GM19099 (cell line): Measurements from ENCODE around the gene GNAS-AS1.

Source experiments
- POLR2A ChIP-seq: IDR thresholded peaks from 3 replicates; pipeline ENCODE4 v1.6.1; 2011; ENCODE audit warnings: low read depth; ENCODE audit not compliant: insufficient read length; ENCODE audit errors: extremely low read depth

Gene GNAS-AS1

DNA sequence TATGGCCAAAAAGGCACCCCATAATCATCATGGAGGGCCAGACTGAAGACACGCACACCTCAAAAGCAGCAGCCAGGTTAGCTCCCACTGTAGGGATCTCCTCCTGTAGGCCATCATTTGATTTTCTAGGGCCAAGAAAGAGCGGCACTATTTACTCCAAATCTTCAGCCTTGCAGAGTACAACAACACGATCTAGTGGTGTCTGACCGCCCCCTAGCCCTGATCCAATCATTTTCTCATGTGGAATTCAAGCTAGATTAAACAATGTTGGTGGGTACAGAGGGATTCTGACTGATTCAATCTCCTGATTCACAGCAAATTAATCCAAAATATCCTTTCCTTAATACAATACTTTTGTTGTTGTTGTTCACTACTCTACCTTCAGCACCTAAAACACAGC, 12.5 kb downstream of the GNAS-AS1 start:
- no peak for TF ChIP-seq POLR2A

DNA sequence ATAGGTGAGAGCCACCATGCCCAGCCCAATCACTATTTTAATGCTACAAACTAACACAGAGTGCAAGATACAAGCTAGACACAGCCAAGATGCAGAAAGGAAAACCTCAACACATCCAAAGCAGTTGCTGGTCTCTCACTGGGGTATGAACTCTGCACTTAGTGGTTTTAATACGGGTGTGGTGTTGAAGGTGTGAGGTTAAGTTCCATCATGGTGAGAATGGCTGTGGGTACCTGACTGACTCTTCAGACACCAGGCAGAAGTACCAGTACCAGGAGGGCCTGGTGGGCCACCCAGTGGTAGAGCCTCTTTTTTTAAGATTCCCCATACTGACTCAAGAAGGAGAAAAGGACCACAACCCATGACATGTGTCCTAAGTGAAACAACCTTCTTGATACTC, 13.0 kb downstream of the GNAS-AS1 start:
- no peak for TF ChIP-seq POLR2A

DNA sequence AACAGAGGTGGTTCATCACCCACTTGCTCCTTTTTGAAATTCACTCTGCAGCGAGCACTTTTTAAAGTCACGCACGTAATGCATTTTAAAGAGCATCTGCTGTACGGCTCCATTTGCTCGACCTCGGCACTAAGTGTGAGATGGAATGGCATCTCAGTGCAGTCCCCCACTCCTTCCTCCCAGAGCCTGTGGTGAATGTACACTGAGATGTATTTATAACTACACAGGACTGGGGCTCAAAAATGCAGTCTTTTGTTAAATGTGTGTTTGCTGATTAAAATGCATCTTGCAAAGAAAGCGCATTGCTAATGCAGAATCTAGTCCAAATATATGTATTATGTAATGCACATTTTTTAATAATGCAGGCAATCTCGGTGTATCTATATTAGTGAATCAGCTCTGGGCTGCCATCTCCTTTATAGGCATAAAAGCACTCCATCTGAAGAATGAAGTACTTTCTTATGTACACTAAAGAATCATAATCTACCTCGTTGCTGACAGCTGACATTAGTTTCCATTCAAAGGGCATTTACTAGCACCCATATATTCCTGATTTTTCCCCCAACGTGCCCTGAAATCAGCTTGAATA, 14.0 kb downstream of the GNAS-AS1 start:
- TF ChIP-seq POLR2A = no peak

DNA sequence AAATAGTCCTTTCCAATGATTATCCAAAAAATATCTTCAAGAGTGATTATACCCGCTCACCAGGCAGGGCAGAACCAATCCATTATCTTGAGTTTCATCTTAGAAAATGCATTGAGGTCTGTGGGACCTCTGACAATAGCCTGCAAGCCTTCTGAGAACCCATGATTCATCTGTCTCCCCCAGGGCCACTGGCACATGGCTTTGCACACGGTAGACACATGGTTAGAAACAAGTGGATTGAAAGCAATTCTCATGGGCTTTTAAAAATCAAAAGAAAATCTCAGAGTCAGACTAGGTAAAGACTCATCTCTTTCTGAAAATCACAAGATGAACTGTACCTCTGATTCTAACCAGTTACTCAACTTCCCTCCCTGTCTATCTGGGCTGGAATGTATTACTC, 15.5 kb downstream of the GNAS-AS1 start:
- no peak for TF ChIP-seq POLR2A

DNA sequence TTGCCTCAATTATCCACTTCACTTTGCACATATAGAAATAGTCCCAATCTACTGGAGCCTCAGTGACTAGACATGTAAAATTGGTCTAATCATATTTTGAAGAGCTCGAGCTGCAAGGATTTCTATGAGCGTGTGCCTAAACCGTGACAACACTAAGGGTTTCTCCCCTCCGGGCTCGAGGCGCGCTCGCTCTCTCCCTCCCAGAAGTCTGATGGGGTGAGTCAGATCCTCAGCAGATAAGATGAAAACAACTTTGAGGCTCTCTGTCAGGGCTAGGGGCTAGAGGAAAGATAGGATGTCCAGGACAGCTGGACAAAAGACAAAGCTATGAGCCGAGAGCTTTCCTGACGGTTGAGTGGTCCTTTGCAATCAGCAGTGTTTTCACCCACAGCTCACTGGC, 16.8 kb downstream of the GNAS-AS1 start:
- no peak for TF ChIP-seq POLR2A

DNA sequence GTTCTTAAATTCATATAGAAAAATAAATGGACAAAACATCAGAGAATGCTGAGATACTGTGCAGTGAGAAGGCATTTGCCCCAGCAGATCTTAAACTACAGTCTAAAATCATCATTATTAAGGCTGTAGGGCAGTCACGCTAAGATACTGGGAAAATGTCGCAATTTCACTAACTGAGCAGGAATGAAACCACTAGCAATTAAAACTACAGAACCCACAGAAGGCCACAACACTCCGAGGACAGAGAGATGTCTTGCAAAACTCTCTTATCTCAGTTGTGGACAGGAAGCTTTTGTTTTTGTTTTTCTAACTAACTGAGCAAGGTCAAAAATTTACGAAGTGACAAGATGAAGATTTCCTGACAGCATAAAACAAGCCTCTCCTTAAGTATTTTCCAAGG, 18.2 kb downstream of the GNAS-AS1 start:
- no peak for TF ChIP-seq POLR2A

DNA sequence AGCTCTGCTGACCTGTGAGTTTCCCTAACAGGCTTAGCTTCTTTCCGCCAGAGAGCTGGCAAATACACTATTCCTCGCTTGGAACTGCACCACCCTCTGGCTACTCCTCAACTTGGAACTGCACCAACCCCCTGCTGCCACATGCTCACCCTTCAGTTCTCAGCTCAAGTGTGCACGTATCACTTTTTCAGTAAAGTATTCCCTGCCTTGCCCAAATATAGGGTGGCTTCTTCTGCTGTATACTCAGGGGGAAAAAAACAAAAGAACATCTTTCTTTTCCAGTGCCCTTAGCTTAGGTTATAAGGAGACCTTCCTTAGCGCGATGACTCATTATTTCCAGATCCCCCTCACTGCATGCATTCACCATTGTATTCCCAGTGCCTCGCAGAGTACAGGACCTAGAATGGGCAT, 21.2 kb downstream of the GNAS-AS1 start:
- TF ChIP-seq POLR2A = no peak

DNA sequence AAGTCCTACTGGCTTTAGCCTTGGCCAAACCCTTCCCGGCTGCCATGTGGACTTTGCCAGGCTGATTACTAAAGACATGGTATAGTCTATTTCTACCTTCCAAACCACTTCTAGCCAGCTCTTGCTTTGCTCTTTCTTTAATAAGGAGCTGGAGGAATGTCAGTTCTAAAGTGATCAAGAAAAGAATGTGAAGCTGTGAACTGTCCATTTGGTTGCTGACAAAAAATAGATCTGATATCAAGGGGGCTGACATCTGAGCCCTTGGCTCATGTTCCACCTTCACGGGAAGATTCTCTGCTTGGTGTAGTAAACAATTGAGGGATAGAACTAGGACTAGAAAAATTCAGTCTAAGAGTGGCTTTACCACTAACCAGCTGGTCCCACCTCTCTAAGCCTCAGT, 22.6 kb downstream of the GNAS-AS1 start:
- TF ChIP-seq POLR2A = no peak

DNA sequence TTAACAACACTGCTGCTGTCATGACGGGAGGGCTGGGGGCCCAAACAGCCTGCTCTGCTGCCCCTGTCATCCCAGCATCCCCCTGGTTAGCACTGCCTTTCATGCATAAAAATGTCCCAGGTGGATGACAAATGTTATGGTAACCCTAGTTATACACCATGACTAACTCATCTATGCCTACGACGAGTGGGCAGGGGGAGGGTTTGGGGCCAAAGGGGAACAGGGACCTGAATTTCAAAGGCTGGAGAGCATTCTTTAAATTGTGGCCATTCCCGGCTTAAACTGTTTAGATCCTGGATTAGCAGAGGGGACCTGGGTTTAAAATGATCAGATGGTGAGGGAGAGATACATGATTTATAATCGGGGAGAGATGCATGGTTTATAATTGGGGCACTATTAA, 24.4 kb downstream of the GNAS-AS1 start:
- TF ChIP-seq POLR2A = no peak

DNA sequence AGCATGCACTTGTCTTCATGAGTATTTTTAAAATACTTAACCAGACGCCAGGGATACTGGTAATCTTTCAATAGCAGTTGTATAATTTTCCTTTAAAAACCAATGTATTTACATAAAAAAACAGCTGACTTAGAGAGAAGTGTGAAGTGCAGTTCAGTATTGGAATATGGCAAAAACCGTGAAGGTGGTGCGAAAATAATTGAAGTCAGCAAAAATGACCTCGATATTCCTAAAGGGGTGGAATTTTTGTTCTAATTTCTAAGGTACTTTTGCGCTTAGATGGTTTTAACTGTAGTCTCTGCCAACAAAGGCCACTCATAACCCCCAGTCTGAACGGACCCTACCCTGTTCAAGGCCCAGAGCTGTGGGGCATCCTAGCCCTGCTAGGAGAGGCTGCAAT, 25.3 kb downstream of the GNAS-AS1 start:
- TF ChIP-seq POLR2A = no peak

DNA sequence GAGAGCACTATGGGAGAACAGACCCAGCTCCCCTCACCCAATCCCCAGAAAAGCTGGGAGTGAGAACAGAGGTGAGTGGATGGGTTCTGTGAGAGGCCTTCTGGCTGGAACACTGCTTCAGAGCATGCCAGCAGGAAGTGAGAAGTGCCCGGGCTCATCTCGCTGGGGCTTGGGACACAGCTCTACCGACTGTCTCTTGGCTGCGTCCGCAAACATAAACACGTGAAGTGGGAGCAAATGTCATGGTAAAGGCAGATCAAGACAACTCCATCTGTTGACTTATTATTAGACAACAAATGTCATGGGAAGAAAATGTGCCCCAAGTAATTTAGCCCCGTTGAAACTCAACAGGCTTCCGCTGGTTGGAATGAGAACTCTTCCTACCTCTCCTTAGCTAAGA, 25.9 kb downstream of the GNAS-AS1 start:
- TF ChIP-seq POLR2A = no peak

DNA sequence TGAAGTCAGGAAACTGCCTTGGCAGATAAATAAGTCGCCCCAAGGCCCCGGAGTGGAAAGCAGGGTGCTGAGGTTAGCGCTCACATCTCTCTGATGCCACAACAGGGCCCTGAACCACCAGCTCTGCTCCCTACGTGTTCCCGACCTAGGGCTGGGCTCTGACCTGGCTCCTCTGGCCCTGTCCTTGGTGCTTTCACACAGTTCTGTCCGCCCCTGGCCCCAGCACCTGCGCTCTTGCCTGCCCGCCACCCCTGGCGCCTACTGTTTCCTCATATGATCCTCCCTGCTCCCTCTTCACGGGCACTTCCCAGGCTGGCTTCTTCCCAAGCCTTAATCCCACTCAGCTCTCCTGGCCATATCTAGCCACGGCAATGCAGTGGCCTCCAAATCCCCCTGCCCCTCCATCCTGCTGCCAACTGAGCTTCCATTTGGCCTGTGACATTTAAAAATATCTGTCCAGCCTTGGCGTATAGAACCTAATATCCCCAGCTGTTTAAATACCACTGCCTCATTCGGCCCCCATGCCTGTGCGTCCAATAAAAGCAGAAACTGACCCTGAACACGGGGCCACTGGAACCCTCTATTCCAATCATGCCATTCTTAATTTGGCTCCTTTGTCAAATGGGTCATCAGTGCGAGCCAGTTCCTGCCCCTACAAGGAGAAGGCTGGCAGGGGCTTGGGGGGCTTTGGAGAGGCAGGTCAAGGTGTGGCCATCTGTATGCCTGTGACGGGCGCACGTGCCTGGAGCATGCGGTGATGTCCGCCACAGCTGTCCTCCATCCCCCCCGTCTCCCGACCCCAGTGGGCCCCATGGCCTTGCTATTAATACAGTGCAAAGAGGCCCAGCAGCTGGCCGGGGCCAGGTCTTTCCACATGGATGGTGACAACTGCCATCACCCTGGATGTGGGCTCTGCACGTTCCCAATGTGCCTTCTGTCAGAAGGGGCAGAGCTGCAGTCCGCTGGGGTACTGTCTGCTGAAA, 27.7 kb downstream of the GNAS-AS1 start:
- no peak for TF ChIP-seq POLR2A

DNA sequence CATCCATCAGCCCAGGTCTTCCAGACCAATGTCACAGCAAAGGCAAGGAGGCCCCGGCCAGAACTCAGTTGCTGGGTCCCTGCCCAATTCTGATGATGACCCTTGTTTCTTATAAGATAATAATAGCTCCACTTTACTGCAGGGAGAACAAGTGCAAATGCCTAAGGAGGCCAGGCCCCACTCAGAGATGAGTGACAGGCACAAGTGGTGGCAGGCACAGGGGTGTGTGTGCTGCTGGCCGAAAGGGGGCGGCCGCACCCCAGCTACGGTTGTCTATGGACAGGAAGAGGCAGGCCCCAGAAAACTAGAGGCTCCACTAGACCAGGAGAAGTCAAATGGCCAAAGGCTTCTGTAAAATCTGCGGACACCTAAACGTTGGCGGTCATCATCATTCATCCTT, 28.6 kb downstream of the GNAS-AS1 start:
- TF ChIP-seq POLR2A = no peak

DNA sequence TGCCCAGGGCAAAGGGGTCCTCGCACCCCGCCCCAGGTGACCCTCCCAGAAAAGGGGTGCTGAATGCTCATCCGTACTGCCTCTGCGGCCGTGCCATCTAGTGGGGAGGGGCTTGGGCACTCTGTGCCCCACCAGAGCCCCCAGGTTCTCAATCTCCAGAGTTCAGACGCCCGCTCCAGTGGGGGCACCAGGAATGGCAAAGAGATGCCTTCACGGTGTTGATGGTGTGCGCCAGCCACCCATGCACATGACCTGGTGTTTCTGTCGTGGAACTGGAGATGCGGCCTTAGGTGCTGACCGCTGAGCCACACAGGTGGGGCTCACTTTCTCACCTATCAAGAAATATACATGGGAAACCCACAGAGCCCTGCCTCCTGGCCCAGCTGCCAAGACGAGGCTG, 30.8 kb downstream of the GNAS-AS1 start:
- TF ChIP-seq POLR2A = no peak

DNA sequence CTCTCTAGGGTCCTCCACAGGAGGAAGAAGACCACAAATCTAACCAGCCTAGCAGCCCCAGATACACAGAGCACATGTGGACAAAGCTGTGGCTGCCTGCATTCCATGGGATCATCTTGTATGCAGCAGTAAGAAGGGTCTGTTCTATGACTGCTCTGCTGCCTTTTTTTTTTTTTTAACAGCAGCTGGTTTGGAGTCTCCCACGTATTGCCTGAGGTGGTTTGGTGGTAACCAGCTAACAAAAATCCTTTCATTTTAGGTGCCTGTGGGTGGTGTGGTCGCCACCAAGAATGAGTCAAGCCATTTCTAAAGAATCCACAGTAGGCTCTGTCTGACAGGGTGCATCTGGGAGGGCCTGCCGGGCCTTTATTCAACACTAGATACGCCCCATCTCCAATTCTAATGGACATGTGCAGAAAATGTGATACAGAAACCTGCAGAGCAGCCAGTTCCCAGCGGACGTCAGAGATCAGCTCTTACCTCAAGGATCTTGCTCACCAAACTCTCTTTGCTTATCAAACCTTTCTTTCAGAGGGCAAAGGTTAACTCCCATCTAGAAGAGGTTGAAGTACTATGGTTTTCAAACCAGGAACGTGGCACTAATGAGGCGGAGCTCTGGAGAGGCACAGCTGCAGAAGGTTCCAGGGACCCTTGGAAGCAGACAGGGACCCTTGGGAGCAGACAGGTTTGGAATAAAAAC, 32.0 kb downstream of the GNAS-AS1 start:
- TF ChIP-seq POLR2A = no peak

DNA sequence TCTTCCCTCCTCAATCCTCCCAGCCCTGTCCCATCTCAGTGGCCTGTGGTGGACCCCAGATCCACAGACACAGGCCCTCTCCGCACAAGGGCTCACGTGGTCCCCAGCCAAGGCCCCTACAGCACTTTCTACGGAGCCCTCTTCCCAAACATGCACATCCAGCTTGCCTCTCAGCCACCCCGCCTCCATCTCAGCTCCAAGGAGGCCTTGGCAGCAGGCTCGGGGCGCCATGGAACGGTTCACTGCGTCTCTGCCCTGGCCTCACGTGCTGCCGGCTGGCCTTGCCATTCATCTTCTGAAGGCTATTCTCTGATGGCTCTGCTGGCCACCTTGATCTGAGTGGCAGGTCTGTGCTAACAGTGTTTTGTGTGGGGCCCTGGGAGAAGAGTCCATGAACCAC, 33.0 kb downstream of the GNAS-AS1 start:
- TF ChIP-seq POLR2A = no peak
